Aortic smooth muscle cell (primary cell): ENCODE data around the gene FOLH1. TPM values are rescaled to one million over a fixed set of nuclear protein-coding genes. Genes with fewer than 3 reads are reported as not detected.

Source experiments
- total RNA-seq: library from RNA; depleted of rRNA; stranded (reverse); fragments of >200 nt; gene quantifications from 2 replicates; pipeline ENCODE4 v1.2.3, GENCODE V29; 2014

FOLH1 gene
- total RNA-seq, result 0.13 and 0.62 TPM in 2 replicates

DNA sequence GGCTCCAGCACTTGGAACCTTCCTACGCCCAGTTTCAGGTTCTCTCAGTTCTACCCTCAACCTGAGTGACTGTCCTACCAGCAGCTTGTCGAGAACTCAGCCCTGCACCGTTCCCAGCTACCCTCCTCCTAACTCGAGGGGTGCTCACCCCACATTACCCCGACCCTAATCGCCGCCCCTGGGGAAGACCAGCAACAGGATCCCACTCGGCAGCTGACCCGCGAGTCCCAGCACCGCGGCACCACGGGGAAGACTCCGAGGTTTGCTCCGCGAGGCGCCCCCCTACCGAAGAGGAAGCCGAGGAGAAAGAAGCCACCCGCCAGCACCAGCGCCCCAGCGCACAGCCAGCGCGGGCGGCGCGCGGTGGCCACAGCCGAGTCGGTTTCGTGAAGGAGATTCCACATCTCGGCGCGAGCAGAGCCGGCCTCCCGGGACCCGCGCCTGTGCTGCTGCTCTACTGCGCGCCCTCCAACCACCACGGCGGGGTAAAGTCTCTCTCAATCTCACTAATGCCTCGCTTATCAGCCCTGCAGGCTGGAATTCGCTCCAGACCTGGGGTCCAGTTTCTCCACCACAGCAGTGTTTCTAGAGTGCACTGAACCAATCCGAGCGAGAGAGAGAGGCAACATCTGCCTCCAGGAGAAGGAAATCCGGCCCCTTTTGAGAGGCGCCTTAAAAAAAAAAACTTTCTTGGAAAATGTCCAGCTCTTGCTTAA is at the start of gene FOLH1:
Gene FOLH1 (minus strand): TSS at position 597 of the 716 bp plus-strand sequence. CDS start 193 bp downstream, at position 404.

Other genes with a start within 250 kb of the FOLH1 start
- gene TRIM51G, start 224.7 kb downstream of the FOLH1 start, total RNA-seq, result not detected in 2 replicates
- not detected in 2 replicates for gene TRIM49B, start 179.8 kb downstream of the FOLH1 start, total RNA-seq
- gene TRIM64C, start 149.5 kb downstream of the FOLH1 start, total RNA-seq, result not detected in 2 replicates